HG02588 (cell line): ENCODE data around the gene ARNT2.

Experiments used
- ATAC-seq: cut with Tn5 transposase; IDR thresholded peaks from one replicate; pipeline ENCODE4 v1.9.1; 2021; ENCODE audit warnings: mild to moderate bottlenecking, moderate library complexity; ENCODE audit not compliant: unreplicated experiment

The ARNT2 gene

GRCh38 chr15:80587816-80588456, 183.8 kb downstream of the ARNT2 start:
- no peak for ATAC-seq

- no peak for ATAC-seq
Measured at GRCh38 chr15:80588801-80589200, 184.6 kb downstream of the ARNT2 start.

- no peak for ATAC-seq
Measured at GRCh38 chr15:80590761-80591355, 186.7 kb downstream of the ARNT2 start.

- no peak for ATAC-seq
Measured at GRCh38 chr15:80591471-80591870, 187.3 kb downstream of the ARNT2 start.

- ATAC-seq: no peak
Measured at GRCh38 chr15:80591938-80592825, 188.0 kb downstream of the ARNT2 start.

- ATAC-seq: no peak
Measured at GRCh38 chr15:80593486-80594030, 189.4 kb downstream of the ARNT2 start.

GRCh38 chr15:80594091-80594889, 190.1 kb downstream of the ARNT2 start:
- ATAC-seq: no peak

GRCh38 chr15:80595396-80595795, 191.2 kb downstream of the ARNT2 start:
- no peak for ATAC-seq

- no peak for ATAC-seq
Measured at GRCh38 chr15:80596521-80596976, 192.4 kb downstream of the ARNT2 start.

GRCh38 chr15:80597076-80597475, 192.9 kb downstream of the ARNT2 start:
- ATAC-seq: no peak

GRCh38 chr15:80599359-80599758, 195.2 kb downstream of the ARNT2 start:
- no peak for ATAC-seq

- ATAC-seq: no peak
Measured at GRCh38 chr15:80600626-80601025, 196.4 kb downstream of the ARNT2 start.

- ATAC-seq: no peak
Measured at GRCh38 chr15:80601256-80601655, 197.1 kb downstream of the ARNT2 start.

- ATAC-seq: no peak
Measured at GRCh38 chr15:80604583-80605575, 200.7 kb downstream of the ARNT2 start.

- ATAC-seq: no peak
Measured at GRCh38 chr15:80605591-80606150, 201.5 kb downstream of the ARNT2 start.

GRCh38 chr15:80606511-80607071, 202.4 kb downstream of the ARNT2 start:
- ATAC-seq: no peak

GRCh38 chr15:80607287-80607980, 203.3 kb downstream of the ARNT2 start:
- no peak for ATAC-seq

- no peak for ATAC-seq
Measured at GRCh38 chr15:80608688-80609087, 204.5 kb downstream of the ARNT2 start.
